B cell (primary cell): ENCODE data around the gene CNNM4. TPM values are rescaled to one million over a fixed set of nuclear protein-coding genes. Genes with fewer than 3 reads are reported as not detected.

Source experiments
- ATAC-seq: fragments of 200-7000 bp; cut with Tn5 transposase; one replicate; pipeline ENCODE4 v1.10.0; 2021; ENCODE audit warnings: low read depth, mild to moderate bottlenecking, moderate number of reproducible peaks, moderate library complexity
- CTCF ChIA-PET: fragments of 350-600 bp; sonication (Branson Sonifier 250); formaldehyde crosslinking; loops from one replicate; lab custom pipeline; 2021; ENCODE audit warnings: antibody characterized with exemption, inconsistent platforms; lab: Charles Lee
- POLR2A ChIA-PET: fragments of 350-600 bp; sonication (Branson Sonifier 250); formaldehyde crosslinking; loops from one replicate; lab custom pipeline; 2021; ENCODE audit warnings: antibody characterized with exemption; lab: Charles Lee
- DNase-seq: peaks from one replicate; pipeline ENCODE4 v3.0.0; 2013
- H2AFZ ChIP-seq: 2 replicates; pipeline ENCODE4 v1.6.1; 2012; ENCODE audit warnings: mild to moderate bottlenecking, low read depth, low read length; ENCODE audit not compliant: insufficient read depth, poor library complexity, severe bottlenecking
- H3K27ac ChIP-seq, 2 donors: 1 replicate in 1 of 2; 2 replicates in 1 of 2; pipeline ENCODE4 v1.5.1; 2012 to 2013; ENCODE audit warnings: low read length in 2 of 2, mild to moderate bottlenecking in 2 of 2, moderate library complexity in 1 of 2
- H3K27me3 ChIP-seq, 4 experiments: fragments of 200-600 bp in 1 of 4; sonication (generic) in 1 of 4; replicated peaks in 1 of 4; 1 replicate in 2 of 4; 2 replicates in 2 of 4; pipeline versions ENCODE4 v1.6.1 to v1.7.0; 2013 to 2016; ENCODE audit warnings: low read length in 3 of 4, mild to moderate bottlenecking in 2 of 4, mixed read lengths in 1 of 4, moderate library complexity in 1 of 4; ENCODE audit not compliant: insufficient read depth in 4 of 4, control insufficient read depth in 3 of 4; ENCODE audit errors: control extremely low read depth in 1 of 4
- H3K36me3 ChIP-seq, 2 experiments: replicated peaks in 1 of 2; 1 replicate in 1 of 2; 2 replicates in 1 of 2; pipeline versions ENCODE4 v1.6.1 to v1.7.1; 2013; ENCODE audit warnings: low read length in 1 of 2; ENCODE audit not compliant: insufficient read depth in 2 of 2, control insufficient read depth in 1 of 2; ENCODE audit errors: control extremely low read depth in 1 of 2, extremely low read depth in 1 of 2
- H3K4me1 ChIP-seq, 2 donors: fragments of 200-600 bp in 1 of 2; sonication (generic) in 1 of 2; 1 replicate in 1 of 2; 2 replicates in 1 of 2; pipeline versions ENCODE4 v1.5.1 to v1.6.1; 2013 to 2017; ENCODE audit warnings: low read length in 2 of 2; ENCODE audit not compliant: control insufficient read depth in 2 of 2, insufficient read depth in 2 of 2
- H3K4me2 ChIP-seq: replicated peaks from 2 replicates; pipeline ENCODE3; 2012; ENCODE audit warnings: mild to moderate bottlenecking, low read depth, low read length; ENCODE audit not compliant: poor library complexity, severe bottlenecking
- H3K4me3 ChIP-seq, 5 experiments: fragments of 200-600 bp in 1 of 5; sonication (generic) in 1 of 5; 1 replicate in 3 of 5; 2 replicates in 2 of 5; pipeline versions ENCODE4 v1.5.1 to v1.7.0; 2011 to 2016; ENCODE audit warnings: low read length in 4 of 5, mild to moderate bottlenecking in 4 of 5, low read depth in 2 of 5, control low read depth in 1 of 5, moderate library complexity in 1 of 5; ENCODE audit not compliant: insufficient read depth in 1 of 5; ENCODE audit errors: control extremely low read depth in 1 of 5, extremely low read depth in 1 of 5
- H3K79me2 ChIP-seq: fragments of 200-600 bp; sonication (generic); one replicate; pipeline ENCODE4 v1.6.0; 2016; ENCODE audit warnings: low read length; ENCODE audit not compliant: control insufficient read depth, insufficient read depth
- H3K9ac ChIP-seq: fragments of 200-600 bp; sonication (generic); 2 replicates; pipeline ENCODE4 v1.6.1; 2017; ENCODE audit warnings: mild to moderate bottlenecking, low read length, moderate library complexity
- H3K9me3 ChIP-seq, 3 donors: one replicate each; pipeline versions ENCODE4 v1.6.1 to v1.7.1; 2013; ENCODE audit warnings: low read length in 2 of 3; ENCODE audit not compliant: control insufficient read depth in 2 of 3, insufficient read depth in 1 of 3; ENCODE audit errors: control extremely low read depth in 1 of 3
- H4K20me1 ChIP-seq: 2 replicates; pipeline ENCODE4 v1.6.0; 2012; ENCODE audit warnings: mild to moderate bottlenecking, low read length; ENCODE audit not compliant: insufficient read depth, control insufficient read depth, poor library complexity, severe bottlenecking
- H3K27ac Mint-ChIP-seq: one replicate; pipeline ENCODE4 v1.8.0; 2021; ENCODE audit warnings: mixed read lengths
- H3K27me3 Mint-ChIP-seq: one replicate; pipeline ENCODE4 v1.8.0; 2021; ENCODE audit warnings: mixed read lengths
- H3K4me1 Mint-ChIP-seq: one replicate; pipeline ENCODE4 v1.8.0; 2021; ENCODE audit warnings: mixed read lengths
- H3K4me3 Mint-ChIP-seq: one replicate; pipeline ENCODE4 v1.8.0; 2021; ENCODE audit warnings: mixed read lengths
- H3K9me3 Mint-ChIP-seq: one replicate; pipeline ENCODE4 v1.8.0; 2022; ENCODE audit warnings: mixed read lengths; ENCODE audit not compliant: insufficient read depth
- CTCF ChIP-seq: fragments of 200-600 bp; IDR thresholded peaks from one replicate; pipeline ENCODE4 v1.8.0; 2022; ENCODE audit warnings: antibody characterized with exemption, mild to moderate bottlenecking
- EZH2 ChIP-seq: IDR thresholded peaks from 2 replicates; pipeline ENCODE4 v1.6.1; 2012; ENCODE audit warnings: borderline replicate concordance, low read depth, mild to moderate bottlenecking, moderate library complexity, low read length; ENCODE audit not compliant: insufficient read depth, poor library complexity, severe bottlenecking
- WGBS: methylation state at CpG from one replicate; pipeline ENCODE4 v1.1.5; 2013; ENCODE audit warnings: missing lambda C conversion rate; ENCODE audit not compliant: insufficient coverage; 5-methylcytosine and 5-hydroxymethylcytosine counted together
- intact Hi-C: fragments of 100-400 bp; cut with micrococcal nuclease; formaldehyde crosslinking; loops from one replicate; pipeline ENCODE4 v1.10.0; 2022
- polyA plus RNA-seq: library from polyadenylated mRNA; depleted of rRNA; stranded (reverse); fragments of >200 nt; gene quantifications from 2 replicates; pipeline ENCODE4 v1.2.3, GENCODE V29; 2012
- total RNA-seq, 2 donors: library from RNA; stranded (reverse); fragments of 120-200 nt in 1 of 2; gene quantifications; 1 replicate in 1 of 2; 2 replicates in 1 of 2; pipeline versions ENCODE4 v1.2.3 to v1.2.4, GENCODE V29; 2013 to 2022

CNNM4 gene
- total and polyA plus RNA-seq, 2 donors (not counting 1 experiment from before 2014, with no cell fraction given), result 15.1 to 24.0 TPM

DNA sequence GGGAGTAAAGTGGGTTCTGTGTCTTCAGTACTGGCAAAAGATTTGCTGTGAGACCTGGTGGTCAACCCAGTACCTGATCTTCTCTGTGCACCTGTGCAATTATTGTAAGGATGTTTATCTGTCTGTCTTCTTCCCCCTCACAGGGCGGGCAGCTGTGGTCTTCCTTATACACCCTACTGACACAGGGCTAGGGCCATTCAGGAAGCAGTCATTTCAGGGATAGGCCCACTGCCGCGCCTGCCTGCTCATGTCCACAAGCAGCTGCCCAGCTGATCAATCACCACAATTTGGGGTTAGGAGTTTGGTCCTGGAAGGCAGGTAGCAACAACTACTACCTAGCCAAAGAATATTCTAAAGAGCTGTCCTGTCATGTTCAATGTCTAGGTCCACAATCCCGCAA is 1.2 kb upstream of the CNNM4 start:
- Histone ChIP-seq H3K27me3 (no peaks in the 10 kb centered on the region), H4K20me1 (peaks cover 34% of the 10 kb centered on the region), H3K27ac (peak overlapping the region in 1 of 2 donors; percentile 79), H3K4me2 (peak overlapping the region; percentile 93), H3K9ac (no peak overlapping the region), H2AFZ (peak overlapping the region; percentile 91), H3K9me3 (peaks cover 0 to 4% (median 0%) of the 10 kb centered on the region in 3 donors), H3K4me3 (no peak overlapping the region), H3K79me2 (peaks cover 64% of the 10 kb centered on the region), H3K36me3 (no peaks in the 10 kb centered on the region), H3K4me1 (peaks cover 45 to 50% of the 10 kb centered on the region in 2 donors)
- Mint-ChIP-seq H3K27me3 (no peaks in the 10 kb centered on the region), H3K4me1 (peaks cover 52% of the 10 kb centered on the region), H3K4me3 (peak overlapping the region; percentile 95), H3K9me3 (no peaks in the 10 kb centered on the region), H3K27ac (peak overlapping the region; percentile 95)
- intact Hi-C loops, result no loop called here
- 100% methylated on average over 2 of the region's 4 CpGs for WGBS
- TF ChIP-seq EZH2, result no peak
- TF ChIP-seq CTCF, result no peak
- ChIA-PET POLR2A (interaction anchor here (1.6 kb wide), 1 partner anchor 19 kb away, joined by 8 read pairs; the partner anchor contains the start of gene LMAN2L), CTCF (interaction anchor here (0.6 to 7.3 kb wide), 6 partner anchors 17 to 453 kb away, joined by 3 to 85 read pairs (median 14); partner anchors contain the start of genes CNNM3, KANSL3 and LMAN2L)
- DNase-seq (peak; percentile 13), ATAC-seq (no peak)
